Measurements from ENCODE around the gene DALRD3. TPM values are rescaled to one million over a fixed set of nuclear protein-coding genes. Genes with fewer than 3 reads are reported as not detected.

DALRD3 gene
- polyA plus RNA-seq, 2 of the 4 experiments (the other 2 are of a cell fraction), result 20.5 to 35.8 TPM

- ChIA-PET CTCF (no interaction called here), POLR2A (no interaction called here)
- ATAC-seq (no peak), DNase-seq (ENCODE audit: low read depth in 1 of 2, low spot score in 1 of 2) (no peak), FAIRE-seq (no peak)
- no peak overlapping the region for H3K4me2 ChIP-seq
- no peak overlapping the region for H3K27ac ChIP-seq
- TF ChIP-seq REST (IDR thresholded peaks at IDR 0.05), result no peak
- TF ChIP-seq CHD4 (IDR thresholded peaks at IDR 0.05; ENCODE audit: borderline replicate concordance), result no peak
- no peak for TF ChIP-seq HES2 (IDR thresholded peaks at IDR 0.05)
- TF ChIP-seq PHF8 (IDR thresholded peaks at IDR 0.05; ENCODE audit: borderline replicate concordance, low read depth), result no peak
- TF ChIP-seq HOXA7 (CRISPR knock-in tag; IDR thresholded peaks at IDR 0.05), result no peak
- H3K4me3 ChIP-seq, result no peak overlapping the region
- no peaks in the 10 kb centered on the region for H3K9me3 ChIP-seq
- 96% methylated on average over 1 of the region's 1 CpG for WGBS (ENCODE audit: missing lambda C conversion rate)
- H3K4me1 ChIP-seq, result no peaks in the 10 kb centered on the region
Measured at GRCh38 chr3:49053543-49053942, 35.2 kb upstream of the DALRD3 start.

- no peak for FAIRE-seq
- ChIA-PET CTCF (interaction anchor here (1.6 to 5.6 kb wide), 2 partner anchors 13 to 59 kb away, joined by 5 to 29 read pairs; partner anchors contain the start of genes NDUFAF3 and QRICH1), POLR2A (no interaction called here)
- no peaks in the 10 kb centered on the region for H3K9me3 ChIP-seq
- WGBS (ENCODE audit: missing lambda C conversion rate), result 97% methylated on average over 3 of the region's 3 CpGs
- no peak overlapping the region for H3K4me3 ChIP-seq
- no peaks in the 10 kb centered on the region for H3K4me1 ChIP-seq
- no peak overlapping the region for H3K27ac ChIP-seq
- H3K4me2 ChIP-seq, result no peak overlapping the region
- no peak for DNase-seq (ENCODE audit: low read depth in 1 of 2, low spot score in 1 of 2)
- ATAC-seq, result no peak
- no peak for TF ChIP-seq BHLHE40 (IDR thresholded peaks at IDR 0.05; ENCODE audit: low read depth, low read length)
- no peak for TF ChIP-seq GATA3 (IDR thresholded peaks at IDR 0.05; ENCODE audit: borderline replicate concordance)
- no peak for TF ChIP-seq HOXB13 (CRISPR knock-in tag; IDR thresholded peaks at IDR 0.05; ENCODE audit: low read depth)
- TF ChIP-seq KDM1A (IDR thresholded peaks at IDR 0.05; ENCODE audit: low read depth), result no peak
- no peak for TF ChIP-seq MAX (IDR thresholded peaks at IDR 0.05)
- TF ChIP-seq SREBF2 (IDR thresholded peaks at IDR 0.05), result no peak
- no peak for TF ChIP-seq NPAS2 (CRISPR knock-in tag; IDR thresholded peaks at IDR 0.05; ENCODE audit: borderline replicate concordance)
- no peak for TF ChIP-seq CTCF (IDR thresholded peaks at IDR 0.05)
- TF ChIP-seq FOXS1 (CRISPR knock-in tag; IDR thresholded peaks at IDR 0.05), result no peak
- TF ChIP-seq CHD2 (IDR thresholded peaks at IDR 0.05; ENCODE audit: low read length, partially characterized antibody), result no peak
- TF ChIP-seq KDM5A (IDR thresholded peaks at IDR 0.05), result no peak
- TF ChIP-seq RNF2 (IDR thresholded peaks at IDR 0.05; ENCODE audit: borderline replicate concordance, low read depth), result no peak
- TF ChIP-seq CEBPB (IDR thresholded peaks at IDR 0.05), result no peak
- TF ChIP-seq BCL3 (IDR thresholded peaks at IDR 0.05), result no peak
- TF ChIP-seq NR3C1 (IDR thresholded peaks at IDR 0.05), result no peak
- no peak for TF ChIP-seq EHMT2 (IDR thresholded peaks at IDR 0.05; ENCODE audit: low read depth)
- no peak for TF ChIP-seq ESRRA (IDR thresholded peaks at IDR 0.05; ENCODE audit: borderline replicate concordance, low read length)
- TF ChIP-seq HOXA7 (CRISPR knock-in tag; IDR thresholded peaks at IDR 0.05), result no peak
- no peak for TF ChIP-seq HDAC2 (IDR thresholded peaks at IDR 0.05)
Measured at GRCh38 chr3:49035281-49035680, 16.9 kb upstream of the DALRD3 start.
